ENCODE data around the gene DUSP6.

Gene DUSP6

DNA sequence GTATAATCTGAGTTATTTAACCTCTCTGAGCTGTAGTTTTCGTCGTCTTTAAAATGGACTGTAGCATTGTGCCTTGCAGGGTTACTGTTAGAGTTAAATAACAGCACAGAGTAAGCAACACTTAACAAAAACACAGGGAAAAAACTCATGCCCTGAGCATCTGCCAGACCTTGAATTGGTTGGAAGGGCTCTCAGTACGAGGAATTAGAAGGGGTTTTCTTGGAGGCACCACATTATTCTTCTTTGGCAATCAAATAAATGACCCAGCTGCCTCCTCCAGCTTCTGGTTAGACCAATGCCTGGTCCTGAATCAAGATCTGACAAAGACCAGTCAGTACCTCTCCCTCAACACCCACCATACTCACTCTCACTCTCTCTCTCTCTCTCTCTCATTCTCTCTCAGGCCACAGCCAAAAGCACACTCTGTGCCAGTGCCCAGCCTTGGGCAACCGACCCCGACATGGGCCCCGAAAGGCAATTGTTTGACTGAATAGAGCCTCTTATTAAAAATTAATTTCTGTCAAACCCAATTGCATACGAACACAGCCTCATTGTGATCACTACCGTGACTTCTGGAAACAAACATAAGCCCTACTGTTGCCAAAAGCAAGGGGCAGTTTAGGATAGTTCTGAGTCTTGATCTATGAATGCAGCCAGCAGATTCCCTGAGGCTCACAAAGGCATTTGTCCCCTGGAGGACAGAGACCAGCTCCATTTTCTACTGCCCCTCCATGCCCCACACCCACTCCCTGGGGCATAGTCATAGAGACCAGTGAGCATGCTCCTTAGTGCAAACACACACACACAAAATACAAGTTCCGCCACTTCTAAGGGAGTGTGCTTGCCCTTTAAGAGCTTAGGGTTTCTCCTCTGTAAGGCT lies 23.9 kb downstream of the DUSP6 start:
- DNase-seq (ENCODE audit: low read depth): no peak

DNA sequence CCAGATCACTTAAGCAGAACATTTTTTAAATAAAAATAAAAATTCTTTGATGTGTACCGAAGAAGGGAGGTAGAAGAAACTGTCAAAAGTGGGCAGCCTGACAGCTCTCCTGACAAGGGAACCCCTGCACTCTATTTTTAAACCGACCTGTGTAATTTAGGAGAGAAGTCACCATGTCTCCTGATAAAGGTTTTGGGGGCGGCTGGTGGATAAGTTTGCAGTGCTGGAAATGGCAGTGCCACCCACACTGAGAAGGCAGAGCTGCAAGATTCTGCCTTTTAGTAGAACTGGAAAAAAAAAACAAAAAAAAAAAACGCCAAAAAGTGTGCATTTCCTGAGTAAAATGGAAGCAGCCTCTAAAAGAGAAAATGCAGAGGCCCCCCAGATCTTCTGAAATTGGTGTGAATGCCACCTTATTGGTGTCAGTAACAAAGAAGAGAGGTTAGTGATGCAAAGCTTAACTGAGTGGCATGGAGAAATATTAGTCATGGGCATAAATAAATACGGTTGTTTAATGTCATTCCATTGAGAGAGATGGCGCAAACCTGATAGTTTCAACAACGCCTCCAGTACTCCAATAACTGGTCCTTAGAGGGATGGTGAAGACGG lies 24.7 kb downstream of the DUSP6 start:
- no peak for DNase-seq (ENCODE audit: low read depth)

DNA sequence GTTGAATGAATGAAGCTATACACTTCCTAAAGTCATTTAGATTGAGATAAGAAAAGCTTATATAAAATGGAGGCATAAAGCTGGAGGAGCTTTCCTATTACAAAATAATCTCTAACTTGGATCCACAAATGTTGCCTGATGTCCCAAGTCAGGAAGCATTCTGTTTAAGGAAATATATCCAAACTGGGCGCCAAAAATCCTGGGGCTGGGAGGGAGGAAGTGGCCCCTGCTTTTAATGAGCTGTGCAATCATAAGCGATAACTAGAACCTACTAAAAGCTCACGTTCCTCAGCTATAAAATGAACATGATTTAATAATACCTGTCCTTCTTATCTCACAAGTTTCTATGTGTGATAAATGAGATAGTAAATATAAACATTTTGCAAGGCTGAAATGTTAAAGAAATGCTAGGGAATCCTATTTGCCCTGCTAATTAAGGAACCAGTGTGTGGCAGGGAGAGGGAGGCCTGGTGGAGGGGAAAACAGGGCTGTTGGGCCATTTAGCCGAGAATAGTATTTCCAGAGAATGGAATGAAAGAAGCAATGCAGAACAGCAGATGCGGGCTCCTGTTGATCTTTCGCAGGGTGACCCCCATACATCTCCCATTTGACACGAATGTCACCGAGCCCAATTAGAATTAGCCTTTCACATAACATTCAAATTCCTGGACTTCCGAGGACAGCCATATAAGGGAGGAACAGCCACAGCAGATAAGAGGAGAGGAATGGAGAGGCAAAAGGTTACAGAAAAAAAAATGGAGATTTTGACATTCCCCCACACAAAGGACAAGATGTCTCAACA lies 25.9 kb downstream of the DUSP6 start:
- DNase-seq (ENCODE audit: low read depth): no peak

DNA sequence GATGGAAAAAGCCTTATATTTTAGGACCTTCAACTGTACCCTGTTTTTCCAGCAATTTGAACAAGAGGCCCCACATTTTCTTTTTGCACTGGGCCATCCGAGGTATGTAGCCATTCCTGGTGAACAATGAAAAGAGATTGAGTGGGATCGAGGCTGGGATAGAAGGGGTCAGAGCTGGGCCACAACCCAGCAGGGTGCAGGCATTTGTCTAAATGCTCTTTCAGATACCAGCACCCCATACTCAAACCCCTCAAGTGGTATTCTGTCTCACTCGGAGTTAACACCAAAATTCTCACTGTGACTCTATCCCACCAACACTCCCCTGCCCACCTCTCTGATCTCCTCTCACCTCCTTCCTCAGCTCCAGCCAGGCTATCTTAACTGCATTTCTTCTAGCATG lies 26.8 kb downstream of the DUSP6 start:
- DNase-seq (ENCODE audit: low read depth): no peak

DNA sequence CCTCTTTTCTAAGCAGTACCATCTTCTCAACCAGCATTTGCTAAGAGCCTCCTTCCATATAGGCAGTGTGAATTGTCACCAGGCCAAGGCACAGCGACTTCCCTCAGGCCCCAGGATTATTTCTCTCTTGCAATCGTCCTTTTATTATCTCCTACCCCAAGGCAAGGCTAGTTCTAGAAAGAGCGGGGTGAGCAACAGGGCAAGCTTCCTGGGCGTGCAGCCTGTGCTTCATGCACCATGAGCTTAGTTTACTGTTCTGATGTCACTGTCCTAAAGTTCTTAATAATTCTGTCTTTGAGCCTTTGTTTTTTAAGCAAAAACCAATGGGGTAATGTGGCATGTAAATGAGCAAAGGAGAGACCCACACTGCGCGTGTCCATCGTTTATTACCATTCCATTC lies 27.9 kb downstream of the DUSP6 start:
- no peak for DNase-seq (ENCODE audit: low read depth)

DNA sequence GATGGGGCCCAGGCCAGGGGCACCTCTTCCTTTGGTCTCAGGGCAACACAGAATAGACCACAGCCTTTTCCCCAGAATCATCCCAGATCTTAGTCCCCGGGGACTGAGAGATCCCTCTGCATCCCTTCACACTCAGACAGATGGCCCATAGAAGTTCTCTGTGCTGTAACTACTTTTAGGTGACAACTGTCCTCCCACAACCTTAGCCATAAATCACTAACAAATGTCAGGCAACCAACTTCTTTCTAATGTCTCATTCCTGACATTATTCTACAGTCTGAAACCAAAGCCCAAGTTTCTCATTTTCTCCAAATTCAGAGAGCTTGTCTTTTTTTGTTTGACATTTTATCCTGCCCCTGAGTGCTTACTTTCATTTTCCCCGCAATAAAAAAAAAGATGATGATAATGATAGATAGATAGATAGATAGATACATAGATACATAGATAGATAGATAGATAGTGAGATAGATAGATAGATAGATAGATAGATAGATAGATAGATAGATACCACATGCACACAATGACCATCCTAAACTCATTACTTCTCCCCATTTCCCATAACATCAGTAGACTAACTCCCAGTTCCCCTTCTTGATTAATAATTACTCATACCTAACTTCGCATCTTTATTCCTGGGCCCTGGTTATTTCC lies 28.6 kb downstream of the DUSP6 start:
- no peak for DNase-seq (ENCODE audit: low read depth)

DNA sequence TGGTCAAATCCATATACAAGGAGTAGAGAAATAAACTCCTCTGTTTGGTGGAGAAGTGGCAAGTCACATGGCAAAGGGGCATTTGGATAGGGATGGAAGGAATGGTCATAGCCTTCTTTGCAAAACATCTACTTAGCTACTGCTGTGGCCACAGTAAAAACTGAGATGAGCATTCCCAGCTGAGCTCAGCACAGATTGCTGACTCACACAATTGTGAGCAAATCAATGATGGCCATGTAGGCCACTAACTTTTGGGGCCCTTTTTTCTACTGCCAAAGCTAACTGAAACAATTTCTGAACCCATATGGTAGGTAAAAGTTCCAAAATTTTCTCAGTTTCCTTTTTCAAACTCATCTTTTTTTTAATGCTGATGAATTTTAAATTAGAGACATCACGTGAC lies 31.6 kb downstream of the DUSP6 start:
- no peak for DNase-seq (ENCODE audit: low read depth)

DNA sequence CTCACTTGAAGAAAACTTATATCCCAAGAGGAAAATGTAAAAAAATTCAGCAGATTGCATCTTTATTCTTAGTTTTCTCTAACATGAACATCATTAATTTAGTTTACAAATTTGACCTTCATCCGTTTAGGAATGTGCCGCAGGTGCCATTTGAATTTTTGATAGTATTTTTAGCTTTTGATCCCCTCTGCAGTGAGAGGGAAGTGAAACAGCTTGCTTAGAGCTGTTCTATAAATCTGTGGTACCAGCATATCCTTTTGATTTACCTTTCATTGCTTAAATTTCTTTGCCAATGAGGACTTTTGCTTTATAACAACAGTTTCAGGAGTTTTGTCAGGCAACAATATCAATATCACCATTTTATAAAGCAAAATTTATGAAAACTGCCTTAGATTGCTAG lies 32.7 kb downstream of the DUSP6 start:
- no peak for DNase-seq (ENCODE audit: low read depth)

DNA sequence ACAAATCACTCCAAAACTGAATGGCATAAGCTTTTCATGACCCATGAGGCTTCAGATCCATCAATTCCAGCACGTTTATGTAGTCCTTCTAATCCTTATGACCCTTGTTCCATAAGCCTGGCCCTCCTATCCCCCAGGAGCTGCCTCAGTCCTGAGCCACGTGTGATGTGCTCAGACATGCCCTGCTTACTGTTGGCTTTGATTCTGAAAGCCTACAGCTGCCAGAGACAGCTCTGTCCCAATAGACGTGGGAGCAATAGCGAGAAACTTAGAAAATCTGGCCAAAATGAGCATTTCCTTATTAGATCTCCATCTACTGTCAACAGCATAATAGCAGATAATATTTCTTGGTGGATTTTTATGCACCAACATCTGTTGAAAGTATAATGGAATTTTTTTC lies 33.2 kb downstream of the DUSP6 start:
- no peak for DNase-seq (ENCODE audit: low read depth)

DNA sequence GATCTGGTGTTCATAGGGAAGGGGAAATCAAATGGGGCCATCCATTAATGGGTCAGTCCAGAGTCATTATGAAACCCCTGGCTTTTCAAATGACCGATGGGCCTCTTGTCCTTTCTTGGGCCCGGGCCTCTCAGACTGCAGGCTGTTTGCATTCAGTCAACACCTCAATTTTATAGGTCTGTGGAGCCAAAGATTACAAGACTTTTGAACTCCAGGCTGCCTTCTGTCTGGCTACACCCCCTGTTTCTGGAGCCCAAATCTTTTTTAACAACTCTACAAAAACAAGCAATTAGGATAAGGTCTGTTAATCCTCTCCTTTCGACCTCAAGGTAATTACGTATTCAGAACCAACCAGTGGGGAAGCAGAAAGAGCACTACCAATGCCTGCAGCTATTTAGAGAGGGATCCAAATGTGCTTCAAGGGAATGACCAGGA lies 35.6 kb downstream of the DUSP6 start:
- DNase-seq (ENCODE audit: low read depth): no peak

DNA sequence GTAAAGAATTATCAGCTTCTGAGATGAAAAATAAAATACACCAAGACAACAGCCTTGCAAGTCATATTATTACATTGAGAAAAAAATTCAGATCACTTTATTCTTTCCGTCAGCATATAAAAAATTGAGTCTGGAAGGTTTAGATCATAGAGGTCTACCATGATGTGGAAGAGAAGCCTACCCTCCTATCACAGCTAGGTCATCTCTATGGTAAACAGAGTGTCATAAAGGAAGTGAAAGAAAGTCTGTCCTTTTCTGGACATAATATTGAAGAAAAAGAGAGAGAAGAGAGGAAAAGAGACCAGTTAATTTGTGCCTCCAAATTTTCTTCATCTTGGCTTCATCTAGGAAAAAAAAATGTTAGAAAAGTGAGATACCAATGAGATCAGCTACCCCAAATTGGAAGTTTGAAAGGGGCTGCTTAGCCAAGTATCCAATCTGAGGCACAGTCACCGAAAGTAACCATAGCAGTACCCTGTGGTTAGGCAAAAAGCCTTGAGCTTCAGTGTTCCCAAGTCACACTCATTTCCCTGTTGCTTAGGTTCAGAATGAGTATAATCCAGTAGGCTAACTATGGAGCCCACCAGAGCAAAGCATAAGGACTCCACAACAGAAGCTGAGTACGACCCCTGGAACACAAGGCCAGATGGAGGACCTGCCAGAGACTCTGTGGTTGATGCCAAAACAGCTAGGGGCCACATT lies 38.1 kb downstream of the DUSP6 start:
- DNase-seq (ENCODE audit: low read depth): no peak

DNA sequence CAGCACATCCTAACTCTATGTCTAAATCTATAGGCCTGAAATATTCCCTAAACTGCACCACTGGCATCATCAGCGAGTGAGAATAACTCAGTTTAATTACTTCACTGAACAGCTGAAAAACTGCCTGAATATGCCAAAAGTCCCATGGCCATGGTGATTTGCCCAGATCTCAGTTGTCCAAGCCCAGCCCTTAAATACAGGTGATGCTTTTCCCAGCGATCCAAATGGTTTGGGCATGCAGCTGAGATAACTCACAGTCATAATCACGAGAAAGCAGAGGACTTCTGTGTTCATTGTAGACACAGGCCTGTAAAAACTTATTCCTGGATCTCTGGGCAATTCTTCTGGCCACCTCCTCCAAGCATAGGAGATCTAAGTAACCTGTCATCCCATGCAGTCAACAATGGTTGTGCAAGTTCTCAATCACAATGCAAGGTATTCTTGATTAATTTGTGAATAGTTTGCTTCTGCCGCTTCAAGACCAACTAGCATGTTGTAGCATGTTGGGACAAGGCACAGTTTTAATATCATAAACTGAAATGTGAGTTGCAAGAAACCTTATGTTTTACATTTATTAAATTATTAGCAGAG lies 40.5 kb downstream of the DUSP6 start:
- DNase-seq (ENCODE audit: low read depth): no peak

DNA sequence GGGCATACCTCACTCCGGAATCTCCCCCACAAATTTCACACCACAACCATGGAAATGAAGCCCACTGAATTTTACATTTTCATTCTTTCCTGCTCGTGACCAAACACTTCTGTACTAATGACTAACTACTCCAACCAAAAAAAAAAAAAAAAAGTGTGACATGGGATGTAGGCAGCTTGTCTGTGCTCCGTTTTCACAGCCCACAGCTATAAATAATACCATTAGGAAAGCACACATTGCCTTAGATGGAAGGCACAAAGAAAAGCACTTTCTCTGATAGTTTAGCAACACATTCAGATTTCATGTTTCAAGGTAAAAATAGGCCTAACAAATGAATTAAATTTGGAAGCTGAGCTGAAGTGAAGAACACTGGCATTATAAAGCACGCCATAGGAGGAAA lies 42.5 kb downstream of the DUSP6 start:
- DNase-seq (ENCODE audit: low read depth): no peak

DNA sequence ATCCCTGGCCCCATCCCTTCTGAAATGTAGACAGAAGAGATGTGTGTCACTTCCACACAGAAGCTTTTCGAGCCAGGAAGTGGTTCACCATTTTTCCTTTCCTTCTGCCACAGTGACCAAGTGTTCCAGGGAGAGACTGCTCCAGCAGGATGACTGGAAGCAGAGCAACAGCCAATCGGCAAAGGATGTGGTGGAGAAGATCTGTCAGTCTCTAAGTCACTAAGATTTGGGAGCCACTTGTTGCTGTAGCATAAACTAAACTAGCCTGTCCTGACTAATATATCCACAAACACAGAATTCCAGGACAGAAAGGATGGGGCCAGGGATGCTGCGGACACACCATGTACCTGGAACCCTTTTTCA lies 42.9 kb downstream of the DUSP6 start:
- no peak for DNase-seq (ENCODE audit: low read depth)

DNA sequence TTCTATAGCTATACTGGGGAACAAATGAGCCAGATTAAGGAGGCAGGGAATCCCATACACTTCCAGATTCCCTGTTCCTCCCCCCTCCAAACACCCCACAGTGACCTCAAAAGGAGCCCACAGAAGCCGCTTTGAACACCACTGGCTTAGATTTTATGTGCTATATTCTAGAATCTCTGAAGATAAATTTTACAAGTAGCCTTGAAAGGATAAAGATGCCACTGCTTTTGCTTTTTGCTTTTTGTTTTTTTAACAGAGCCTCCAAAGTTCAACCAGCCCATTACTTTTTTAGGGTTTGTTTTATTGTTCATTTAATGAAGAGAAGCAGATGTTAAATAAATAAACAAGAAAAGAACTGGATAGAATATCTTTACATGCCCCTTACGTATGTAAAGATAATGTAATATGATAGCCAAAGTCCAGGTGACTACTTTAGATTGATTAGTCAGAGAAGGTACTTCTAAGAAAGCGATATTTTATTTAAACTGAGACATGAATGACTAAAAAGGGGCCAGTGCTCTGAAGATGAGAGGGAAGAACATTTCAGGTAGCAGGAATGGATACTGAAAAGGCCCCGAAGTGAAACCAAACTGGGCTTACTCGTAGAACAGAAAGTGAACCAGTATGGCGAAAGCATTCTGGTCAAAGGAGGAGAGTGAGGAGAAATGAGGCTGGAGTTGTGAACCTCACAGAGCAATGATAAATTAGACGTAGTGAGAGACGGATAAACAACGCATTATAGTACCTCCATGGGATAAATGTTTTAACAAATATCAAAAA lies 44.6 kb downstream of the DUSP6 start:
- DNase-seq (ENCODE audit: low read depth): no peak

DNA sequence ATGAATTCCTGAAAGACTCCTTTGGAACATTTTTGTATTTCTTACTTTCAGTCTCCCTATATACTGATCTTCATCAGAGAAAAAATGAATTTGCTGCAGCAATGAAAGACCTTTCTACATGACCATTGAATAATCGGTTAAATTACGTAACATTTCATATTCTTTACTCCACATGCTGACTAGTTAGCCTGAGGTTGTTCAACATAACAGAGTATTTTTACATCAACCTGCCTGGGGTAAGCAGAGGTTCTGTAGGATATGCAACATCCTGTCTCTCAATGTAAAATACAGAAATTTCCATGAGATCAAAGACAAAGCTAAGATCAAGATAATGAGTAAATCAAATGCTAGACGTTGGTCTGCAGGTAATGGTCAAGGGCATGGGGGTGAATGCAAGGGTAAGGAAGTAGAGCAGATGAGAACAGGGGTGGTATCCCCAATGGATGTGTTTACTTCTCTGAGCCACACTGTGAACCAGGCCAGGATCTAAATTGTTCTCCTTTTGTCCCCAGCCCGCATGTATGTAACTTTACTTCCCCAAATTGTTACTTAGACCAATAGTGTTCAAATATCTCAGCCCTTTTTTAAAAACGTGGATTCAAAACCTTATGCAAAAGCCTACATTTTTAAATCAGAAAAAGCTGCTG lies 45.4 kb downstream of the DUSP6 start:
- DNase-seq (ENCODE audit: low read depth): no peak

DNA sequence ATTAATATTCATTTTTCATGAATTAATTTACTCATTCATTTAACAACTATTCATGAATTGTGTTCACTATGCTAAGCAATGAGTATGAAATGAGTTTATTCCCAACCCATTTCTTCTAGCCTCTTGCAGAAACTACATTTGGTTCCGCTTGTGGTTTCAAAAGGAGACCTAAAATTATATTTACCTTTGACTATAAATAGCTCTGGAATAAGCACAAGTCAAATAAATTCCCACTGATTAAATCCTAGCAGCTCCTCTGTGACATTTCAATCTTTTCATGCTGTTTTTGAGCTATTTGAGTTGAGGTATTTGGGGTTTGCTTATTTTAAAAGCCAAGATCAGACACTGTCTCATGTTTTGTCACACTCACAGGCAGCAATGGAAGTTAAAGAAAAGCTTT lies 46.9 kb downstream of the DUSP6 start:
- no peak for DNase-seq (ENCODE audit: low read depth)

DNA sequence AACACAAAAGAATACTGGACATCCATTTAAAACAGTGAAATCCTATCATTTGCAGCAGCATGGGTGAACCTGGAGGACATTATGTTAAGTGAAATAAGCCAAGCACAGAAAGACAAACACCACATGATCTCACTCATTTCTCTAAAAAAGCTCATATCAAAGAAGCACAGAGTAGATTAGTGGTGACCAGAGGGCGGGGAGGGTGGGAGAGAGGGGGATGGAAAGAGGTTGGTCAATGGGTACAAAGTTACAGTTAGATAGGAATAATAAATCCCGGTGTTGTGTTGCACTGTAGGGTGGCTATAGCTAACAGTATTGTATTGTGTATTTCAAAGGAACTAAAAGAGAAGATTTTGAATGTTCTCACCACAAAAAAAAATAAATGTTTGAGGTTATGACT lies 52.4 kb downstream of the DUSP6 start:
- DNase-seq (ENCODE audit: low read depth): no peak

DNA sequence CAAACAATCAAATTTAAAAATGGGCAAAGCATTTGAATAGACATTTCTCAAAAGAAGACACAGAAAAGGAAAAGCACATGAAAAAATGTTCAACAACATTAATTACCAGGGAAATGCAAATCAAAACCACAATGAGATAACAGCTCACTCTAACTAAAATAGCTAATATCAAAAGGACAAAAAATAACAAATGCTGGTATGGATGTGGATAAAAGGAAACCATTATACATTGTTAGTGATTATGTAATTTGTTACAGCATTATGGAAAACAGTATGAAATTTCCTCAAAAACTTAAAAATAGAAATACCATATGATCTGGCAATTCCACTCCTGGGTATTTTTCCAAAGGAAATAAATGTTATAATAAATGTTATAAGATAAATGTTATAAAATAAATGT lies 52.9 kb downstream of the DUSP6 start:
- DNase-seq (ENCODE audit: low read depth): no peak
